ENCODE measurements around the gene TBC1D10B.
A peak's percentile ranks its signal among the peaks of the same experiment; 100 is the strongest.

TBC1D10B gene

GRCh38 chr16:30349675-30350074, 20.6 kb downstream of the TBC1D10B start:
- no CpG with 5 or more reads among the region's 3 CpGs for WGBS (ENCODE audit: extremely low coverage, insufficient coverage, insufficient read length)

GRCh38 chr16:30348929-30349328, 21.4 kb downstream of the TBC1D10B start:
- no peak overlapping the region for H4K8ac ChIP-seq (ENCODE audit: low read depth, low read length)
- H3K79me2 ChIP-seq (ENCODE audit: control insufficient read depth, insufficient read depth, low read length, poor library complexity): no peaks in the 10 kb centered on the region
- no peaks in the 10 kb centered on the region for H3K79me1 ChIP-seq (ENCODE audit: low read length)
- no peak overlapping the region for H3K9ac ChIP-seq (ENCODE audit: low read length)
- peaks cover 38 to 39% of the 10 kb centered on the region in 2 experiments for H3K36me3 ChIP-seq (ENCODE audit: control insufficient read depth in 1 of 2, insufficient read depth in 2 of 2, low read length in 2 of 2)
- H3K4me1 ChIP-seq (ENCODE audit: control insufficient read depth in 1 of 2, insufficient read depth in 2 of 2, low read length in 2 of 2): peaks cover 0 to under 1% of the 10 kb centered on the region in 2 experiments
- H4K91ac ChIP-seq (ENCODE audit: low read depth, low read length): no peak overlapping the region
- H3K23ac ChIP-seq (ENCODE audit: low read length): no peak overlapping the region
- no peak overlapping the region for H2BK5ac ChIP-seq (ENCODE audit: low read depth, low read length, poor library complexity)
- no peak overlapping the region for H2AK5ac ChIP-seq (ENCODE audit: low read length)
- no CpG with 5 or more reads among the region's 7 CpGs for WGBS (ENCODE audit: extremely low coverage, insufficient coverage, insufficient read length)
- no peak overlapping the region for H2AFZ ChIP-seq (ENCODE audit: insufficient read depth, low read length, poor library complexity)
- no peak overlapping the region for H3K18ac ChIP-seq (ENCODE audit: low read length)
- H3K4me3 ChIP-seq (ENCODE audit: low read depth, low read length): no peak overlapping the region
- no peaks in the 10 kb centered on the region for H3K9me3 ChIP-seq (ENCODE audit: insufficient read depth, low read depth, low read length)
- DNase-seq: no peak
- H4K12ac ChIP-seq (ENCODE audit: low read depth, low read length): no peak overlapping the region
- H2BK120ac ChIP-seq (ENCODE audit: insufficient read depth, low read length, poor library complexity): no peak overlapping the region
- H3K4me2 ChIP-seq (ENCODE audit: low read length): no peak overlapping the region
- H3K14ac ChIP-seq (ENCODE audit: low read length): no peak overlapping the region
- no peak overlapping the region for H3K27ac ChIP-seq (ENCODE audit: low read depth, low read length)
- H3K27me3 ChIP-seq (ENCODE audit: insufficient read depth, low read length): no peaks in the 10 kb centered on the region
- H3K4ac ChIP-seq (ENCODE audit: low read depth, low read length): no peak overlapping the region
- no peak overlapping the region for H2BK12ac ChIP-seq (ENCODE audit: low read length)

More at GRCh38 chr16:30349675-30350074, 20.6 kb downstream of the TBC1D10B start:
- Histone ChIP-seq H3K14ac (ENCODE audit: low read length) (no peak overlapping the region), H3K9ac (ENCODE audit: low read length) (no peak overlapping the region), H3K79me1 (ENCODE audit: low read length) (peaks cover 2% of the 10 kb centered on the region), H2AFZ (ENCODE audit: insufficient read depth, low read length, poor library complexity) (no peak overlapping the region), H3K4me3 (ENCODE audit: low read depth, low read length) (no peak overlapping the region), H2AK5ac (ENCODE audit: low read length) (no peak overlapping the region), H3K27ac (ENCODE audit: low read depth, low read length) (no peak overlapping the region), H3K18ac (ENCODE audit: low read length) (no peak overlapping the region), H3K36me3 (ENCODE audit: control insufficient read depth in 1 of 2, insufficient read depth in 2 of 2, low read length in 2 of 2) (peaks cover 38 to 41% of the 10 kb centered on the region in 2 experiments), H2BK120ac (ENCODE audit: insufficient read depth, low read length, poor library complexity) (no peak overlapping the region), H2BK12ac (ENCODE audit: low read length) (no peak overlapping the region), H3K23ac (ENCODE audit: low read length) (no peak overlapping the region), H2BK5ac (ENCODE audit: low read depth, low read length, poor library complexity) (no peak overlapping the region), H3K27me3 (ENCODE audit: insufficient read depth, low read length) (no peaks in the 10 kb centered on the region), H3K9me3 (ENCODE audit: insufficient read depth, low read depth, low read length) (no peaks in the 10 kb centered on the region), H4K91ac (ENCODE audit: low read depth, low read length) (no peak overlapping the region), H3K4me1 (ENCODE audit: control insufficient read depth in 1 of 2, insufficient read depth in 2 of 2, low read length in 2 of 2) (peaks cover 0 to 4% of the 10 kb centered on the region in 2 experiments), H4K12ac (ENCODE audit: low read depth, low read length) (no peak overlapping the region), H4K8ac (ENCODE audit: low read depth, low read length) (no peak overlapping the region), H3K4me2 (ENCODE audit: low read length) (no peak overlapping the region), H3K79me2 (ENCODE audit: control insufficient read depth, insufficient read depth, low read length, poor library complexity) (peaks cover 3% of the 10 kb centered on the region), H3K4ac (ENCODE audit: low read depth, low read length) (no peak overlapping the region)
- DNase-seq: no peak

GRCh38 chr16:30348113-30348512, 22.2 kb downstream of the TBC1D10B start:
- H4K91ac ChIP-seq (ENCODE audit: low read depth, low read length): no peak overlapping the region
- no peaks in the 10 kb centered on the region for H3K79me2 ChIP-seq (ENCODE audit: control insufficient read depth, insufficient read depth, low read length, poor library complexity)
- no peak overlapping the region for H2AK5ac ChIP-seq (ENCODE audit: low read length)
- H3K27me3 ChIP-seq (ENCODE audit: insufficient read depth, low read length): no peaks in the 10 kb centered on the region
- no peaks in the 10 kb centered on the region for H3K4me1 ChIP-seq (ENCODE audit: control insufficient read depth in 1 of 2, insufficient read depth in 2 of 2, low read length in 2 of 2)
- no peak overlapping the region for H3K4me2 ChIP-seq (ENCODE audit: low read length)
- no peaks in the 10 kb centered on the region for H3K79me1 ChIP-seq (ENCODE audit: low read length)
- no peak overlapping the region for H2AFZ ChIP-seq (ENCODE audit: insufficient read depth, low read length, poor library complexity)
- no peak overlapping the region for H2BK12ac ChIP-seq (ENCODE audit: low read length)
- H3K4ac ChIP-seq (ENCODE audit: low read depth, low read length): no peak overlapping the region
- no peak overlapping the region for H3K27ac ChIP-seq (ENCODE audit: low read depth, low read length)
- no peak overlapping the region for H4K12ac ChIP-seq (ENCODE audit: low read depth, low read length)
- no peak overlapping the region for H3K9ac ChIP-seq (ENCODE audit: low read length)
- no peak overlapping the region for H2BK5ac ChIP-seq (ENCODE audit: low read depth, low read length, poor library complexity)
- H2BK120ac ChIP-seq (ENCODE audit: insufficient read depth, low read length, poor library complexity): no peak overlapping the region
- H3K14ac ChIP-seq (ENCODE audit: low read length): no peak overlapping the region
- H4K8ac ChIP-seq (ENCODE audit: low read depth, low read length): no peak overlapping the region
- H3K23ac ChIP-seq (ENCODE audit: low read length): no peak overlapping the region
- H3K4me3 ChIP-seq (ENCODE audit: low read depth, low read length): no peak overlapping the region
- no peak for DNase-seq
- WGBS (ENCODE audit: extremely low coverage, insufficient coverage, insufficient read length): no CpG with 5 or more reads among the region's 8 CpGs
- H3K18ac ChIP-seq (ENCODE audit: low read length): no peak overlapping the region
- H3K36me3 ChIP-seq (ENCODE audit: control insufficient read depth in 1 of 2, insufficient read depth in 2 of 2, low read length in 2 of 2): peaks cover 30 to 31% of the 10 kb centered on the region in 2 experiments
- no peaks in the 10 kb centered on the region for H3K9me3 ChIP-seq (ENCODE audit: insufficient read depth, low read depth, low read length)

GRCh38 chr16:30346286-30346685, 24.0 kb downstream of the TBC1D10B start:
- H2BK120ac ChIP-seq (ENCODE audit: insufficient read depth, low read length, poor library complexity): no peak overlapping the region
- H3K79me1 ChIP-seq (ENCODE audit: low read length): no peaks in the 10 kb centered on the region
- no peak overlapping the region for H3K4me3 ChIP-seq (ENCODE audit: low read depth, low read length)
- no peak overlapping the region for H4K12ac ChIP-seq (ENCODE audit: low read depth, low read length)
- H3K18ac ChIP-seq (ENCODE audit: low read length): no peak overlapping the region
- H3K9me3 ChIP-seq (ENCODE audit: insufficient read depth, low read depth, low read length): no peaks in the 10 kb centered on the region
- H3K9ac ChIP-seq (ENCODE audit: low read length): no peak overlapping the region
- no peak overlapping the region for H4K91ac ChIP-seq (ENCODE audit: low read depth, low read length)
- peak; percentile 47 to 83 for DNase-seq
- no peak overlapping the region for H2AK5ac ChIP-seq (ENCODE audit: low read length)
- no peak overlapping the region for H3K23ac ChIP-seq (ENCODE audit: low read length)
- no peak overlapping the region for H2BK12ac ChIP-seq (ENCODE audit: low read length)
- WGBS (ENCODE audit: extremely low coverage, insufficient coverage, insufficient read length): no CpG with 5 or more reads among the region's 3 CpGs
- no peak overlapping the region for H2BK5ac ChIP-seq (ENCODE audit: low read depth, low read length, poor library complexity)
- H3K14ac ChIP-seq (ENCODE audit: low read length): no peak overlapping the region
- no peak overlapping the region for H3K4ac ChIP-seq (ENCODE audit: low read depth, low read length)
- H3K79me2 ChIP-seq (ENCODE audit: control insufficient read depth, insufficient read depth, low read length, poor library complexity): no peaks in the 10 kb centered on the region
- no peak overlapping the region for H4K8ac ChIP-seq (ENCODE audit: low read depth, low read length)
- H3K4me2 ChIP-seq (ENCODE audit: low read length): no peak overlapping the region
- no peaks in the 10 kb centered on the region for H3K4me1 ChIP-seq (ENCODE audit: control insufficient read depth in 1 of 2, insufficient read depth in 2 of 2, low read length in 2 of 2)
- H3K36me3 ChIP-seq (ENCODE audit: control insufficient read depth in 1 of 2, insufficient read depth in 2 of 2, low read length in 2 of 2): peaks cover 11 to 13% of the 10 kb centered on the region in 2 experiments
- no peak overlapping the region for H3K27ac ChIP-seq (ENCODE audit: low read depth, low read length)
- no peak overlapping the region for H2AFZ ChIP-seq (ENCODE audit: insufficient read depth, low read length, poor library complexity)
- H3K27me3 ChIP-seq (ENCODE audit: insufficient read depth, low read length): no peaks in the 10 kb centered on the region

Data from trophoblast cell (in vitro differentiated cells and primary cell).